ENCODE results near the gene PRR36. TPM values are rescaled to one million over a fixed set of nuclear protein-coding genes. Genes with fewer than 3 reads are reported as not detected.

The PRR36 gene
- total and polyA plus RNA-seq, 7 donors = under 0.01 to 0.23 TPM; not detected in 5

- H3K27me3 ChIP-seq = peaks cover 0 to 19% (median 0%) of the 10 kb centered on the region in 3 donors
- H3K9me3 ChIP-seq = no peaks in the 10 kb centered on the region
- H3K36me3 ChIP-seq = peaks cover 0 to 5% (median 0%) of the 10 kb centered on the region in 4 donors
- intact Hi-C loops (cut with DNase I) = loop anchor here (10.0 kb wide), 1 partner anchor 155 kb away; the partner anchor contains the start of gene ELAVL1
- DNase-seq = no peak
- 41 to 72% methylated on average over 25 of the region's 25 CpGs for WGBS, 2 donors
- H3K4me1 ChIP-seq = peaks cover 0 to 9% (median 7%) of the 10 kb centered on the region in 4 donors
- no peak overlapping the region for H3K4me3 ChIP-seq
- no peak for TF ChIP-seq EP300 (IDR thresholded peaks at IDR 0.05)
- no peak for TF ChIP-seq POLR2A (IDR thresholded peaks at IDR 0.05)
- TF ChIP-seq CTCF (IDR thresholded peaks at IDR 0.05) = no peak
- TF ChIP-seq POLR2AphosphoS5 (IDR thresholded peaks at IDR 0.05) = no peak
- H3K27ac ChIP-seq = no peak overlapping the region
These were observed 24.0 kb downstream of the PRR36 start for GRCh38 chr19:7850000-7850813.

DNA sequence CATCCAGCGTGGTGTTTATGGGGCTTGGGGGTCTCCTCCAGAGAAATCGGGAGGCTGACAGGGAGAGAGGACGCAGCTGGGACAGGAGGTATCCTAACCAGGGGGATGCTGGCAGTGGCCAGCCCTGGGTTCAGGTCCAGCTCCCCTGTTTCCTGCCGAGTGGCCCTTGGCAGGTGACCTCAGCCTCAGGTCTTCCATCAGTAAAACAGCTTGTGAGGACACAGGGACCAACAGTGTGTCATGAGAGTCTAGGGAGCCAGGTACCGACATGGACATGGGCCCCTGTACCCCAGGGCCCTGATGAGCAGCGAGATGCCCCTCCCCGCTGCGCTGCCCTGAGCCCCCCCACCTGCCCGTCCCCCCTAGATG is 24.6 kb downstream of the PRR36 start:
- intact Hi-C loops (cut with DNase I) = no loop called here
- no peak overlapping the region for H3K27ac ChIP-seq
- H3K4me1 ChIP-seq = peaks cover 0 to 9% (median 7%) of the 10 kb centered on the region in 4 donors
- H3K9me3 ChIP-seq = no peaks in the 10 kb centered on the region
- H3K36me3 ChIP-seq = peaks cover 0 to 5% (median 0%) of the 10 kb centered on the region in 4 donors
- H3K4me3 ChIP-seq = no peak overlapping the region
- WGBS, 2 donors = 84 to 95% methylated on average over 9 of the region's 9 CpGs
- TF ChIP-seq EP300 (IDR thresholded peaks at IDR 0.05) = no peak
- TF ChIP-seq CTCF (IDR thresholded peaks at IDR 0.05) = no peak
- no peak for TF ChIP-seq POLR2A (IDR thresholded peaks at IDR 0.05)
- TF ChIP-seq POLR2AphosphoS5 (IDR thresholded peaks at IDR 0.05) = no peak
- H3K27me3 ChIP-seq = peaks cover 0 to 13% (median 0%) of the 10 kb centered on the region in 3 donors
- DNase-seq = no peak

GRCh38 chr19:7848779-7849457 is 25.3 kb downstream of the PRR36 start:
- Histone ChIP-seq H3K9me3 (no peaks in the 10 kb centered on the region), H3K4me1 (peaks cover 0 to 9% (median 7%) of the 10 kb centered on the region in 4 donors), H3K4me3 (no peak overlapping the region), H3K36me3 (peaks cover 0 to 5% (median 0%) of the 10 kb centered on the region in 4 donors), H3K27ac (no peak overlapping the region), H3K27me3 (peaks cover 0 to 7% (median 0%) of the 10 kb centered on the region in 3 donors)
- intact Hi-C loops (cut with DNase I) = no loop called here
- 94% methylated on average over 34 of the region's 34 CpGs for WGBS, 2 donors
- TF ChIP-seq CTCF (IDR thresholded peaks at IDR 0.05) = no peak
- TF ChIP-seq EP300 (IDR thresholded peaks at IDR 0.05) = no peak
- no peak for TF ChIP-seq POLR2AphosphoS5 (IDR thresholded peaks at IDR 0.05)
- no peak for TF ChIP-seq POLR2A (IDR thresholded peaks at IDR 0.05)
- DNase-seq = no peak

GRCh38 chr19:7847664-7848063 is 26.5 kb downstream of the PRR36 start:
- H3K27me3 ChIP-seq = no peaks in the 10 kb centered on the region
- no peak for DNase-seq

More at GRCh38 chr19:7847664-7848063, 26.5 kb downstream of the PRR36 start:
- no peak for TF ChIP-seq POLR2A (IDR thresholded peaks at IDR 0.05)
- TF ChIP-seq POLR2AphosphoS5 (IDR thresholded peaks at IDR 0.05) = no peak
- TF ChIP-seq EP300 (IDR thresholded peaks at IDR 0.05) = no peak
- TF ChIP-seq CTCF (IDR thresholded peaks at IDR 0.05) = no peak
- intact Hi-C loops (cut with DNase I) = no loop called here
- WGBS, 2 donors = 93 to 95% methylated on average over 23 of the region's 23 CpGs
- no peaks in the 10 kb centered on the region for H3K4me1 ChIP-seq
- H3K4me3 ChIP-seq = no peak overlapping the region
- no peaks in the 10 kb centered on the region for H3K9me3 ChIP-seq
- H3K36me3 ChIP-seq = peaks cover 0 to 5% (median 0%) of the 10 kb centered on the region in 4 donors
- no peak overlapping the region for H3K27ac ChIP-seq

Measured in sigmoid colon (tissue), 7 donors.